Hepatocyte (in vitro differentiated cells): ENCODE results near the gene ATP5F1D. TPM values are rescaled to one million over a fixed set of nuclear protein-coding genes. Genes with fewer than 3 reads are reported as not detected.

Experiments
- DNase-seq: peaks from one replicate; pipeline ENCODE4 v3.0.0-alpha.2; 2016; ENCODE audit warnings: low spot score
- H2AFZ ChIP-seq: fragments of 200-600 bp; sonication (generic); 2 replicates; pipeline ENCODE4 v1.6.0; 2016; ENCODE audit warnings: antibody characterized with exemption, mild to moderate bottlenecking
- H3K27ac ChIP-seq: fragments of 200-600 bp; sonication (generic); 2 replicates; pipeline ENCODE4 v1.5.1; 2016; ENCODE audit warnings: mild to moderate bottlenecking
- H3K27me3 ChIP-seq: fragments of 200-600 bp; sonication (generic); 2 replicates; pipeline ENCODE4 v1.6.1; 2016
- H3K36me3 ChIP-seq: fragments of 200-600 bp; sonication (generic); replicated peaks from 2 replicates; pipeline ENCODE4 v1.5.1; 2016; ENCODE audit warnings: low read depth; ENCODE audit not compliant: insufficient read depth
- H3K4me1 ChIP-seq: fragments of 200-600 bp; sonication (generic); 2 replicates; pipeline ENCODE4 v1.5.1; 2016; ENCODE audit warnings: mild to moderate bottlenecking, moderate library complexity; ENCODE audit not compliant: insufficient read depth
- H3K4me2 ChIP-seq: fragments of 200-600 bp; sonication (generic); 2 replicates; pipeline ENCODE4 v1.6.0; 2016
- H3K4me3 ChIP-seq: fragments of 200-600 bp; sonication (generic); 2 replicates; pipeline ENCODE4 v1.5.1; 2016; ENCODE audit warnings: mild to moderate bottlenecking
- H3K79me2 ChIP-seq: fragments of 200-600 bp; sonication (generic); 2 replicates; pipeline ENCODE4 v1.6.0; 2017; ENCODE audit warnings: mild to moderate bottlenecking
- H3K9me2 ChIP-seq: fragments of 200-600 bp; sonication (generic); replicated peaks from 2 replicates; pipeline ENCODE4 v1.6.0; 2017; ENCODE audit warnings: mild to moderate bottlenecking; ENCODE audit not compliant: insufficient read depth
- H3K9me3 ChIP-seq: fragments of 200-600 bp; sonication (generic); 2 replicates; pipeline ENCODE4 v1.5.1; 2016; ENCODE audit warnings: low read depth, mild to moderate bottlenecking
- H4K20me1 ChIP-seq: fragments of 200-600 bp; sonication (generic); 2 replicates; pipeline ENCODE4 v1.6.0; 2016; ENCODE audit warnings: mild to moderate bottlenecking; ENCODE audit not compliant: insufficient read depth, poor library complexity, severe bottlenecking
- CTCF ChIP-seq: fragments of 200-600 bp; sonication (generic); IDR thresholded peaks from 2 replicates; pipeline ENCODE4 v1.5.1; 2016; ENCODE audit warnings: antibody characterized with exemption, mild to moderate bottlenecking; ENCODE audit not compliant: poor library complexity
- EZH2 ChIP-seq: fragments of 200-600 bp; sonication (generic); IDR thresholded peaks from 2 replicates; pipeline ENCODE4 v1.6.1; 2016; ENCODE audit warnings: antibody characterized with exemption, mild to moderate bottlenecking, borderline replicate concordance
- EZH2phosphoT487 ChIP-seq: fragments of 200-600 bp; sonication (generic); IDR thresholded peaks from one replicate; pipeline ENCODE4 v1.6.1; 2018; ENCODE audit warnings: antibody characterized with exemption, mild to moderate bottlenecking, low read depth, moderate library complexity; ENCODE audit not compliant: unreplicated experiment, severe bottlenecking
- WGBS: methylation state at CpG from one replicate; pipeline ENCODE4 v1.1.6; 2016; ENCODE audit warnings: low lambda C conversion rate; ENCODE audit errors: missing lambda C conversion rate; 5-methylcytosine and 5-hydroxymethylcytosine counted together
- polyA plus RNA-seq: library from polyadenylated mRNA; unstranded; fragments of >200 nt; fragmentation: Nextera tagmentation; extraction: Ambion mirVana; gene quantifications from 2 replicates; pipeline ENCODE4 v1.2.1, GENCODE V29; 2016
- total RNA-seq: library from RNA; depleted of rRNA; stranded (reverse); fragments of >200 nt; gene quantifications from 2 replicates; pipeline ENCODE4 v1.2.3, GENCODE V29; 2014

ATP5F1D gene
- total and polyA plus RNA-seq, 2 experiments from 2014 or later: 54.0 to 291 TPM

- Histone ChIP-seq H3K4me1 (peaks cover 12% of the 10 kb centered on the region), H4K20me1 (peaks cover 54% of the 10 kb centered on the region), H3K36me3 (no peaks in the 10 kb centered on the region)
These were observed 24.2 kb upstream of the ATP5F1D start for GRCh38 chr19:1217366-1217765.

GRCh38 chr19:1218751-1219567 lies 22.6 kb upstream of the ATP5F1D start:
- Histone ChIP-seq H3K9me3 (no peaks in the 10 kb centered on the region), H3K9me2 (no peaks in the 10 kb centered on the region), H3K27ac (no peak overlapping the region), H2AFZ (no peak overlapping the region), H3K4me1 (peaks cover 4% of the 10 kb centered on the region), H3K4me3 (no peak overlapping the region), H3K27me3 (no peaks in the 10 kb centered on the region), H3K36me3 (no peaks in the 10 kb centered on the region), H3K4me2 (no peak overlapping the region), H4K20me1 (peaks cover 47% of the 10 kb centered on the region), H3K79me2 (peaks cover 76% of the 10 kb centered on the region)
- TF ChIP-seq EZH2phosphoT487 (no peak), EZH2 (no peak), CTCF (no peak)
- WGBS: 93% methylated on average over 26 of the region's 37 CpGs
- DNase-seq: no peak

More at GRCh38 chr19:1217366-1217765, 24.2 kb upstream of the ATP5F1D start:
- 89% methylated on average over 15 of the region's 15 CpGs for WGBS
- Histone ChIP-seq H3K79me2 (peaks cover 86% of the 10 kb centered on the region), H2AFZ (no peak overlapping the region), H3K27ac (no peak overlapping the region), H3K9me2 (no peaks in the 10 kb centered on the region), H3K27me3 (no peaks in the 10 kb centered on the region), H3K4me3 (no peak overlapping the region), H3K4me2 (no peak overlapping the region), H3K9me3 (no peaks in the 10 kb centered on the region)
- no peak for DNase-seq
- no peak for TF ChIP-seq EZH2phosphoT487
- TF ChIP-seq EZH2: no peak
- TF ChIP-seq CTCF: no peak

- no peak overlapping the region for H3K27ac ChIP-seq
- no peaks in the 10 kb centered on the region for H3K36me3 ChIP-seq
- TF ChIP-seq CTCF (no peak), EZH2phosphoT487 (no peak), EZH2 (no peak)
These were observed 21.6 kb upstream of the ATP5F1D start for GRCh38 chr19:1219786-1220476.

More at GRCh38 chr19:1219786-1220476, 21.6 kb upstream of the ATP5F1D start:
- H3K4me3 ChIP-seq: no peak overlapping the region
- H3K4me2 ChIP-seq: no peak overlapping the region
- H3K79me2 ChIP-seq: peaks cover 66% of the 10 kb centered on the region
- no peaks in the 10 kb centered on the region for H3K27me3 ChIP-seq
- H3K9me2 ChIP-seq: no peaks in the 10 kb centered on the region
- peaks cover 38% of the 10 kb centered on the region for H4K20me1 ChIP-seq
- 95% methylated on average over 19 of the region's 19 CpGs for WGBS
- no peak overlapping the region for H2AFZ ChIP-seq
- no peak for DNase-seq
- no peaks in the 10 kb centered on the region for H3K9me3 ChIP-seq
- no peaks in the 10 kb centered on the region for H3K4me1 ChIP-seq
